NCI-H2171 treated with DMSO at 0.1 percent for 48 hours (cell line): ENCODE results near the gene TSPAN9.

Experiments used
- DNase-seq: peaks from one replicate; lab custom pipeline; 2025; lab: John Stamatoyannopoulos, UW

TSPAN9 gene

GRCh38 chr12:3275171-3276041 is 198.2 kb downstream of the TSPAN9 start:
- DNase-seq, result peak; percentile 65

GRCh38 chr12:3276226-3276625 is 199.0 kb downstream of the TSPAN9 start:
- DNase-seq, result no peak

GRCh38 chr12:3277306-3277943 is 200.2 kb downstream of the TSPAN9 start:
- peak; percentile 77 for DNase-seq

GRCh38 chr12:3278681-3279414 is 201.7 kb downstream of the TSPAN9 start:
- no peak for DNase-seq

GRCh38 chr12:3279415-3279780 is 202.2 kb downstream of the TSPAN9 start:
- no peak for DNase-seq

- DNase-seq, result no peak
Measured at GRCh38 chr12:3279832-3280231, 202.7 kb downstream of the TSPAN9 start.

- DNase-seq, result no peak
Measured at GRCh38 chr12:3280967-3281366, 203.8 kb downstream of the TSPAN9 start.

GRCh38 chr12:3281588-3282383 is 204.6 kb downstream of the TSPAN9 start:
- DNase-seq, result no peak

GRCh38 chr12:3282384-3282670 is 205.1 kb downstream of the TSPAN9 start:
- DNase-seq, result no peak

- no peak for DNase-seq
Measured at GRCh38 chr12:3283137-3283680, 206.0 kb downstream of the TSPAN9 start.

GRCh38 chr12:3284405-3284804 is 207.2 kb downstream of the TSPAN9 start:
- no peak for DNase-seq

GRCh38 chr12:3285570-3285969 is 208.4 kb downstream of the TSPAN9 start:
- DNase-seq, result no peak

GRCh38 chr12:3288690-3289089 is 211.5 kb downstream of the TSPAN9 start:
- no peak for DNase-seq

- DNase-seq, result no peak
Measured at GRCh38 chr12:3289702-3290101, 212.5 kb downstream of the TSPAN9 start.

GRCh38 chr12:3291939-3292338 is 214.8 kb downstream of the TSPAN9 start:
- no peak for DNase-seq

GRCh38 chr12:3292677-3293412 is 215.7 kb downstream of the TSPAN9 start:
- DNase-seq, result no peak

- no peak for DNase-seq
Measured at GRCh38 chr12:3293446-3294161, 216.4 kb downstream of the TSPAN9 start.

GRCh38 chr12:3294481-3294911 is 217.3 kb downstream of the TSPAN9 start:
- DNase-seq, result peak; percentile 97

- no peak for DNase-seq
Measured at GRCh38 chr12:3295225-3295624, 218.0 kb downstream of the TSPAN9 start.

GRCh38 chr12:3295646-3296408 is 218.6 kb downstream of the TSPAN9 start:
- no peak for DNase-seq
